AG04450 (cell line): ENCODE measurements around the gene GTF2A1L. TPM values are rescaled to one million over a fixed set of nuclear protein-coding genes. Genes with fewer than 3 reads are reported as not detected.

ENCODE experiments used
- CTCF ChIA-PET: fragments of 300-600, 350-600 bp; formaldehyde crosslinking; extraction: SDS; loops from one replicate; lab custom pipeline; 2022; ENCODE audit warnings: antibody characterized with exemption, inconsistent platforms; lab: Charles Lee
- POLR2A ChIA-PET: fragments of 350-600 bp; formaldehyde crosslinking; extraction: SDS; loops from one replicate; lab custom pipeline; 2021; ENCODE audit warnings: antibody characterized with exemption, inconsistent platforms; lab: Yijun Ruan, JAX
- DNase-seq: peaks from one replicate; pipeline ENCODE4 v3.0.0-alpha.2; 2011; ENCODE audit warnings: low read depth, low spot score
- H3K27ac ChIP-seq: one replicate; pipeline ENCODE4 v1.5.1; 2012; ENCODE audit warnings: low read depth, low read length, control low read depth
- H3K27me3 ChIP-seq: one replicate; pipeline ENCODE4 v1.6.0; 2012; ENCODE audit warnings: low read length; ENCODE audit not compliant: control insufficient read depth, insufficient read depth
- H3K4me3 ChIP-seq: 2 replicates; pipeline ENCODE4 v1.5.1; 2011; ENCODE audit warnings: mild to moderate bottlenecking, low read depth, low read length, control low read depth
- H3K9me3 ChIP-seq: 2 replicates; pipeline ENCODE4 v1.5.1; 2012; ENCODE audit warnings: low read length; ENCODE audit not compliant: control insufficient read depth, insufficient read depth
- CTCF ChIP-seq: IDR thresholded peaks from 2 replicates; pipeline ENCODE4 v1.5.1; 2011; ENCODE audit warnings: low read depth, low read length, control low read depth, inconsistent platforms
- polyA minus RNA-seq: library from RNA; depleted of rRNA, polyadenylated mRNA; stranded (reverse); fragments of >200 nt; gene quantifications from 2 replicates; pipeline ENCODE4 v1.2.3, GENCODE V29; 2011; rRNA and poly(A)+ RNA removed
- polyA plus RNA-seq: library from polyadenylated mRNA; depleted of rRNA; stranded (reverse); fragments of >200 nt; gene quantifications from 2 replicates; pipeline ENCODE4 v1.2.3, GENCODE V29; 2011; rRNA removed

The GTF2A1L gene, protein sequence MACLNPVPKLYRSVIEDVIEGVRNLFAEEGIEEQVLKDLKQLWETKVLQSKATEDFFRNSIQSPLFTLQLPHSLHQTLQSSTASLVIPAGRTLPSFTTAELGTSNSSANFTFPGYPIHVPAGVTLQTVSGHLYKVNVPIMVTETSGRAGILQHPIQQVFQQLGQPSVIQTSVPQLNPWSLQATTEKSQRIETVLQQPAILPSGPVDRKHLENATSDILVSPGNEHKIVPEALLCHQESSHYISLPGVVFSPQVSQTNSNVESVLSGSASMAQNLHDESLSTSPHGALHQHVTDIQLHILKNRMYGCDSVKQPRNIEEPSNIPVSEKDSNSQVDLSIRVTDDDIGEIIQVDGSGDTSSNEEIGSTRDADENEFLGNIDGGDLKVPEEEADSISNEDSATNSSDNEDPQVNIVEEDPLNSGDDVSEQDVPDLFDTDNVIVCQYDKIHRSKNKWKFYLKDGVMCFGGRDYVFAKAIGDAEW
- polyA plus RNA-seq: 0.19 TPM in 1 of 2 replicates, not detected in the other
- polyA minus RNA-seq: not detected in 2 replicates

GRCh38 chr2:48617618-48618017 lies at the start of gene GTF2A1L:
Gene GTF2A1L (plus strand): TSS chr2:48617856. CDS start chr2:48617875, 19 bp downstream.
- Histone ChIP-seq H3K27ac (no peak within 1 kb of the TSS), H3K27me3 (no peaks in the 10 kb centered on the region), H3K9me3 (peaks cover 11% of the 10 kb centered on the region; the same call in 1 of the 2 replicates), H3K4me3 (no peak within 1 kb of the TSS)
- no peak for DNase-seq
- POLR2A ChIA-PET: no interaction called here
- TF ChIP-seq CTCF: no peak
- CTCF ChIA-PET: no interaction called here

GRCh38 chr2:48568547-48568946 lies 49.1 kb upstream of the GTF2A1L start:
- no peak for DNase-seq
- CTCF ChIA-PET: interaction anchor here (1.9 kb wide), 1 partner anchor 98 kb away, joined by 7 read pairs; no protein-coding TSS in a partner anchor
- TF ChIP-seq CTCF: no peak
- POLR2A ChIA-PET: no interaction called here
- Histone ChIP-seq H3K27ac (no peak overlapping the region), H3K27me3 (no peaks in the 10 kb centered on the region), H3K4me3 (no peak overlapping the region), H3K9me3 (no peaks in the 10 kb centered on the region)

GRCh38 chr2:48569433-48569832 lies 48.2 kb upstream of the GTF2A1L start:
- POLR2A ChIA-PET: no interaction called here
- TF ChIP-seq CTCF: no peak
- no peak overlapping the region for H3K27ac ChIP-seq
- no peak for DNase-seq
- no peaks in the 10 kb centered on the region for H3K9me3 ChIP-seq
- no peak overlapping the region for H3K4me3 ChIP-seq
- H3K27me3 ChIP-seq: no peaks in the 10 kb centered on the region
- CTCF ChIA-PET: interaction anchor here (1.9 kb wide), 1 partner anchor 99 kb away, joined by 7 read pairs; no protein-coding TSS in a partner anchor

DNA sequence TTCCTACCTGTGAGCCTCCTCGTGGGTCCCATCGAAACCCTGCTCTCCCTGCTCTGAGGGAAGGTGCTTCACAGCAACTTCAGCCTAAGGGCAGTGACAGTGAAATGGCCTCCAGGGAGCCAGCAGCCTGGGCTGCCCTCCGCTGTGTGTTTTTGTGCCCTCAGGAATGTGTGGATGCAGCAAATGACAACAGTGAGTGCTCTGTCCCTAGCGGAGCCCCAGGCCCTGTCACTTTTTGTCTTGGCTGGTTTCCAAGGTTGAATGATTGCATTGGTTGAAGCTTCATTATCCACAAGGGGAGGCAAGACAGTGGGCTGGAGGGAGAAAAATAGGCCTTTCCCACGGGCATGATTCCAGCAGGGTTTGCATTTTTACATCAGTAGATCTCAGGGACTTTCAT lies 44.8 kb upstream of the GTF2A1L start:
- POLR2A ChIA-PET: no interaction called here
- Histone ChIP-seq H3K27ac (no peak overlapping the region), H3K9me3 (no peaks in the 10 kb centered on the region), H3K4me3 (no peak overlapping the region), H3K27me3 (no peaks in the 10 kb centered on the region)
- no peak for TF ChIP-seq CTCF
- CTCF ChIA-PET: interaction anchor here (1.5 kb wide), 1 partner anchor 15 kb away, joined by 4 read pairs; no protein-coding TSS in a partner anchor
- no peak for DNase-seq
